H9 (cell line): ENCODE measurements around the gene ADORA1. TPM values are rescaled to one million over a fixed set of nuclear protein-coding genes. Genes with fewer than 3 reads are reported as not detected.
A peak's percentile ranks its signal among the peaks of the same experiment; 100 is the strongest.

Source experiments
- DNase-seq: peaks from one replicate; pipeline ENCODE4 v3.0.0-alpha.2; 2017
- H2AFZ ChIP-seq: one replicate; pipeline ENCODE4 v1.6.1; 2013; ENCODE audit warnings: mild to moderate bottlenecking, low read length, control low read depth, moderate library complexity
- H2AK5ac ChIP-seq: 2 replicates; pipeline ENCODE4 v1.6.1; 2013; ENCODE audit warnings: low read length, control low read depth, mixed read lengths; ENCODE audit not compliant: insufficient read length
- H2BK120ac ChIP-seq: one replicate; pipeline ENCODE4 v1.6.1; 2013; ENCODE audit warnings: low read depth, mild to moderate bottlenecking, low read length, control low read depth, inconsistent platforms; ENCODE audit not compliant: poor library complexity, severe bottlenecking
- H2BK12ac ChIP-seq: 2 replicates; pipeline ENCODE4 v1.6.1; 2013; ENCODE audit warnings: low read length, control low read depth, mixed read lengths, low read depth; ENCODE audit not compliant: insufficient read length
- H2BK15ac ChIP-seq: 2 replicates; pipeline ENCODE4 v1.6.1; 2013; ENCODE audit warnings: low read depth, low read length, control low read depth
- H2BK20ac ChIP-seq: one replicate; pipeline ENCODE4 v1.6.1; 2013; ENCODE audit warnings: low read depth, mild to moderate bottlenecking, low read length, control low read depth, inconsistent platforms; ENCODE audit not compliant: poor library complexity, severe bottlenecking
- H2BK5ac ChIP-seq: 2 replicates; pipeline ENCODE4 v1.6.1; 2013; ENCODE audit warnings: low read length, control low read depth, mixed read lengths; ENCODE audit not compliant: insufficient read length
- H3K14ac ChIP-seq: 2 replicates; pipeline ENCODE4 v1.6.1; 2013; ENCODE audit warnings: low read length, control low read depth; ENCODE audit not compliant: insufficient read depth
- H3K18ac ChIP-seq: 2 replicates; pipeline ENCODE4 v1.6.1; 2013; ENCODE audit warnings: low read depth, mild to moderate bottlenecking, mixed read lengths, low read length, control low read depth; ENCODE audit not compliant: insufficient read length
- H3K23ac ChIP-seq: 2 replicates; pipeline ENCODE4 v1.6.1; 2013; ENCODE audit warnings: low read length, control low read depth, mixed read lengths, low read depth; ENCODE audit not compliant: insufficient read length
- H3K23me2 ChIP-seq: 2 replicates; pipeline ENCODE4 v1.6.1; 2013; ENCODE audit warnings: low read depth, mild to moderate bottlenecking, mixed read lengths, low read length, control low read depth; ENCODE audit not compliant: insufficient read length, poor library complexity, severe bottlenecking
- H3K27ac ChIP-seq: 2 replicates; pipeline ENCODE4 v1.5.1; 2013; ENCODE audit warnings: low read length, control low read depth, mixed read lengths, low read depth; ENCODE audit not compliant: insufficient read length
- H3K27me3 ChIP-seq: 2 replicates; pipeline ENCODE4 v1.6.1; 2013; ENCODE audit warnings: low read length, control low read depth, inconsistent platforms; ENCODE audit not compliant: insufficient read depth
- H3K4ac ChIP-seq: 2 replicates; pipeline ENCODE4 v1.6.1; 2013; ENCODE audit warnings: low read depth, mild to moderate bottlenecking, control low read depth, inconsistent platforms, low read length, moderate library complexity
- H3K4me1 ChIP-seq: 2 replicates; pipeline ENCODE4 v1.6.1; 2013; ENCODE audit warnings: low read length, control low read depth, inconsistent platforms; ENCODE audit not compliant: insufficient read depth
- H3K4me2 ChIP-seq: 2 replicates; pipeline ENCODE4 v1.6.1; 2013; ENCODE audit warnings: low read length, control low read depth, mixed read lengths; ENCODE audit not compliant: insufficient read length, insufficient read depth
- H3K56ac ChIP-seq: 2 replicates; pipeline ENCODE4 v1.6.1; 2013; ENCODE audit warnings: low read depth, mild to moderate bottlenecking, mixed read lengths, low read length, control low read depth; ENCODE audit not compliant: insufficient read length
- H3K79me1 ChIP-seq: 2 replicates; pipeline ENCODE4 v1.6.1; 2013; ENCODE audit warnings: low read depth, mild to moderate bottlenecking, moderate library complexity, low read length, control low read depth, inconsistent platforms; ENCODE audit not compliant: insufficient read depth, poor library complexity, severe bottlenecking
- H3K79me2 ChIP-seq: 2 replicates; pipeline ENCODE4 v1.6.1; 2013; ENCODE audit warnings: low read length, control low read depth, inconsistent platforms; ENCODE audit not compliant: insufficient read depth
- H3K9ac ChIP-seq: 2 replicates; pipeline ENCODE4 v1.6.1; 2013; ENCODE audit warnings: low read length, control low read depth, mixed read lengths; ENCODE audit not compliant: insufficient read length; ENCODE audit errors: extremely low read depth
- H3K9me3 ChIP-seq: one replicate; pipeline ENCODE4 v1.6.1; 2013; ENCODE audit warnings: low read depth, low read length, inconsistent platforms; ENCODE audit not compliant: control insufficient read depth
- H3T11ph ChIP-seq: one replicate; pipeline ENCODE4 v1.6.1; 2013; ENCODE audit warnings: mild to moderate bottlenecking, low read length, control low read depth, inconsistent platforms
- H4K20me1 ChIP-seq: one replicate; pipeline ENCODE4 v1.6.1; 2013; ENCODE audit not compliant: control insufficient read depth, insufficient read length, insufficient read depth
- H4K5ac ChIP-seq: 2 replicates; pipeline ENCODE4 v1.6.1; 2013; ENCODE audit warnings: low read depth, mild to moderate bottlenecking, mixed read lengths, low read length, control low read depth; ENCODE audit not compliant: insufficient read length
- H4K8ac ChIP-seq: replicated peaks from 2 replicates; pipeline ENCODE4 v1.6.1; 2013; ENCODE audit warnings: low read length, control low read depth, mixed read lengths, low read depth; ENCODE audit not compliant: insufficient read length
- H4K91ac ChIP-seq: 2 replicates; pipeline ENCODE4 v1.6.1; 2013; ENCODE audit warnings: low read depth, mild to moderate bottlenecking, moderate library complexity, mixed read lengths, low read length, control low read depth; ENCODE audit not compliant: insufficient read length
- H3K27ac Mint-ChIP-seq, 3 experiments: 2 replicates in 2 of 3; 3 replicates in 1 of 3; pipeline ENCODE4 v1.8.0; 2020 to 2021; ENCODE audit warnings: mixed read lengths in 3 of 3, mild to moderate bottlenecking in 1 of 3, moderate library complexity in 1 of 3
- H3K27me3 Mint-ChIP-seq: 2 replicates; pipeline ENCODE4 v1.8.0; 2021; ENCODE audit warnings: low read depth, mild to moderate bottlenecking, moderate library complexity, mixed read lengths
- H3K36me3 Mint-ChIP-seq, 3 experiments: 2 replicates in 2 of 3; 3 replicates in 1 of 3; pipeline ENCODE4 v1.8.0; 2020 to 2021; ENCODE audit warnings: low read depth in 3 of 3, mixed read lengths in 3 of 3; ENCODE audit not compliant: insufficient read depth in 1 of 3
- H3K4me1 Mint-ChIP-seq, 2 experiments: 2 replicates each; pipeline ENCODE4 v1.8.0; 2020; ENCODE audit warnings: mixed read lengths in 2 of 2
- H3K4me3 Mint-ChIP-seq, 2 experiments: 2 replicates in 1 of 2; 3 replicates in 1 of 2; pipeline ENCODE4 v1.8.0; 2020 to 2021; ENCODE audit warnings: mild to moderate bottlenecking in 2 of 2, mixed read lengths in 2 of 2, moderate library complexity in 1 of 2
- H3K9me3 Mint-ChIP-seq, 2 experiments: 2 replicates in 1 of 2; 3 replicates in 1 of 2; pipeline ENCODE4 v1.8.0; 2020; ENCODE audit warnings: mild to moderate bottlenecking in 2 of 2, mixed read lengths in 2 of 2, moderate library complexity in 1 of 2
- WGBS: extraction: QIAGEN DNeasy Blood & Tissue Kit; methylation state at CpG from one replicate; pipeline ENCODE4 v1.1.7; 2013; ENCODE audit warnings: missing lambda C conversion rate, low lambda C conversion rate, mixed read lengths; ENCODE audit not compliant: insufficient read length; ENCODE audit errors: extremely low coverage; 5-methylcytosine and 5-hydroxymethylcytosine counted together
- total RNA-seq: library from RNA; stranded (reverse); gene quantifications from 2 replicates; pipeline ENCODE4 v1.2.1, GENCODE V29; 2021
- TF ChIP-seq, protein P1 (sequence below): fragments of 200-600 bp; sonication (generic); conservative IDR thresholded peaks from 3 replicates; pipeline ENCODE4 v1.8.0; 2021; ENCODE audit warnings: antibody characterized with exemption, mild to moderate bottlenecking

Gene ADORA1
- total RNA-seq, 1 experiment from 2014 or later: 1.3 TPM

DNA sequence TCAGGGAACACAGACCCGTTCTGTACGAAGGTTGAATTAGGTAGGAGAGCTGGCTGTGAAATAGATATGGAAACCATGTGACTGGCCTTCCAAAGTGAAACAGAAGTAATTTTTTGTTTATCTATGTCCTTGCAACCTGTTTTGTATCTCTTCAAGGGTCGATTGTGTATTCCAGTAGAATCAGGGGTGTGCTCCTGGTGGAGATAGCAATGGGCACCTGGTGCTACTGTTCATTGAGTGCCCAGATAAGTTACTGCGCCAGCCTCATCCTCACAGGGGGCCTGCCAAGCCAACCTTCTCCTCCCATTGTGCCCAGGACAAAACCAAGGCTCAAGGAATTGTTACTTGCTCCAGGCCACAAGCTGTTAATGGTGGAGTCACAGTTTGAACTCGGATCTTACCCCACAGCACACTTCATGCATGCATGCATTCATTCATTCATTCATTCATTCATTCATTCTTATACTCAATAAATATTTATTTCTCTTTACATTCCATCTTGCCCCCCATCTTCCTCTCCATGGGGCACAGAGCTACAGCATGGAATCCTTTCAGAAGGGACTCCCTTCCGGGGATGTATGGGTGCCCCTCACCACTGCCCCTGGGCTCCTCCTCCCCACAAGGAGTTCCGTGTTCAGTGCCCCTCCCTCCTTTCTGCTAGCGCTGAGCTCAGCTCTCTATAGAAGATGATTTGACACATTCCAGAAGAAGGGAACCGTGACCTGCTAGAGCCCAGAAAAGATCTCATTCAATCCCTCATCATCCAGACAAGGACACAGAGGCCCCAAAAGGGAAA, 24.0 kb downstream of the ADORA1 start:
- Mint-ChIP-seq H3K4me1 (peaks cover 78 to 95% of the 10 kb centered on the region in 2 experiments), H3K27me3 (no peaks in the 10 kb centered on the region; the same call in none of the 2 replicates), H3K4me3 (no peak overlapping the region), H3K36me3 (no peaks in the 10 kb centered on the region), H3K9me3 (no peaks in the 10 kb centered on the region; a peak in 1 of 5 replicates), H3K27ac (peak overlapping the region in 2 of 3 experiments; percentile 47 to 83; a peak in 4 of 7 replicates)
- no peak overlapping the region for H2BK5ac ChIP-seq
- H4K20me1 ChIP-seq: no peaks in the 10 kb centered on the region
- H3K27me3 ChIP-seq: no peaks in the 10 kb centered on the region
- H4K91ac ChIP-seq: no peak overlapping the region
- H3K23me2 ChIP-seq: no peaks in the 10 kb centered on the region
- TF ChIP-seq, protein P1, sequence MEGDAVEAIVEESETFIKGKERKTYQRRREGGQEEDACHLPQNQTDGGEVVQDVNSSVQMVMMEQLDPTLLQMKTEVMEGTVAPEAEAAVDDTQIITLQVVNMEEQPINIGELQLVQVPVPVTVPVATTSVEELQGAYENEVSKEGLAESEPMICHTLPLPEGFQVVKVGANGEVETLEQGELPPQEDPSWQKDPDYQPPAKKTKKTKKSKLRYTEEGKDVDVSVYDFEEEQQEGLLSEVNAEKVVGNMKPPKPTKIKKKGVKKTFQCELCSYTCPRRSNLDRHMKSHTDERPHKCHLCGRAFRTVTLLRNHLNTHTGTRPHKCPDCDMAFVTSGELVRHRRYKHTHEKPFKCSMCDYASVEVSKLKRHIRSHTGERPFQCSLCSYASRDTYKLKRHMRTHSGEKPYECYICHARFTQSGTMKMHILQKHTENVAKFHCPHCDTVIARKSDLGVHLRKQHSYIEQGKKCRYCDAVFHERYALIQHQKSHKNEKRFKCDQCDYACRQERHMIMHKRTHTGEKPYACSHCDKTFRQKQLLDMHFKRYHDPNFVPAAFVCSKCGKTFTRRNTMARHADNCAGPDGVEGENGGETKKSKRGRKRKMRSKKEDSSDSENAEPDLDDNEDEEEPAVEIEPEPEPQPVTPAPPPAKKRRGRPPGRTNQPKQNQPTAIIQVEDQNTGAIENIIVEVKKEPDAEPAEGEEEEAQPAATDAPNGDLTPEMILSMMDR: no peak
- peaks cover 22% of the 10 kb centered on the region for H3K4me1 ChIP-seq
- H2BK15ac ChIP-seq: no peak overlapping the region
- H2AFZ ChIP-seq: no peak overlapping the region
- H4K5ac ChIP-seq: no peak overlapping the region
- H3K14ac ChIP-seq: no peak overlapping the region
- no peak overlapping the region for H3K4me2 ChIP-seq
- no peak overlapping the region for H3K4ac ChIP-seq
- DNase-seq: no peak
- no CpG with 5 or more reads among the region's 9 CpGs for WGBS
- H2BK20ac ChIP-seq: no peak overlapping the region
- no peak overlapping the region for H3K56ac ChIP-seq
- H4K8ac ChIP-seq: no peak overlapping the region
- H3K9me3 ChIP-seq: no peaks in the 10 kb centered on the region
- no peaks in the 10 kb centered on the region for H3K79me2 ChIP-seq
- H3K27ac ChIP-seq: no peak overlapping the region
- no peak overlapping the region for H2BK12ac ChIP-seq
- no peak overlapping the region for H2AK5ac ChIP-seq
- H2BK120ac ChIP-seq: no peak overlapping the region
- H3T11ph ChIP-seq: no peak overlapping the region
- no peak overlapping the region for H3K9ac ChIP-seq
- no peak overlapping the region for H3K18ac ChIP-seq
- no peaks in the 10 kb centered on the region for H3K79me1 ChIP-seq
- H3K23ac ChIP-seq: no peak overlapping the region
